GM21576 (cell line): ENCODE measurements around the gene EDARADD.
"Not testable (repeated sequence)": the region's sequence is repeated elsewhere in the genome, so short reads cannot be mapped to it uniquely, and the experiment has no call there.

ENCODE experiments used
- ATAC-seq: cut with Tn5 transposase; IDR thresholded peaks from one replicate; pipeline ENCODE4 v1.9.1; 2021; ENCODE audit warnings: mild to moderate bottlenecking, moderate library complexity; ENCODE audit not compliant: unreplicated experiment

The EDARADD gene

GRCh38 chr1:236429715-236430274, 35.7 kb downstream of the EDARADD start:
- ATAC-seq: no peak

DNA sequence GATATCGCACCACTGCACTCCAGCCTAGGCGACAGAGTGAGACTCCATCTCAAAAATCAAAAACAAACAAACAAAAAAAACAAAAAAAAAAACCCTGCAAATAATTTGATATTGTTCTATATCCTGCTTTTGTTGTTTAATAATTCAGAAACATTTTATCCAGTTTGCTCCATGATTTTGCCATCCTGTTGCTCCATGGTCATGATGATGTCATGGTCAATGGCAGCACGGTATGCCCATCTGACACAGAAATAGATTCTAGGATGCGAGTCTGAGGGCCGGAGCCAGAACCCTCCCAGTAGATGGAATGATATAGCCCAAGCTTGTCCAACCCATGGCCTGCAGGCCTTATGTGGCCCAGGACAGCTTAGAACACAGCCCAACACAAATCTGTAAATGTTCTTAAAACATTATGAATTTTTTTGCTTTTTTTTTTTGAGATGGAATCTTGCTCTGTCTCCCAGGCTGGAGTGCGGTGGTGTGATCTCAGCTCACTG, 39.8 kb downstream of the EDARADD start:
- ATAC-seq: no peak

DNA sequence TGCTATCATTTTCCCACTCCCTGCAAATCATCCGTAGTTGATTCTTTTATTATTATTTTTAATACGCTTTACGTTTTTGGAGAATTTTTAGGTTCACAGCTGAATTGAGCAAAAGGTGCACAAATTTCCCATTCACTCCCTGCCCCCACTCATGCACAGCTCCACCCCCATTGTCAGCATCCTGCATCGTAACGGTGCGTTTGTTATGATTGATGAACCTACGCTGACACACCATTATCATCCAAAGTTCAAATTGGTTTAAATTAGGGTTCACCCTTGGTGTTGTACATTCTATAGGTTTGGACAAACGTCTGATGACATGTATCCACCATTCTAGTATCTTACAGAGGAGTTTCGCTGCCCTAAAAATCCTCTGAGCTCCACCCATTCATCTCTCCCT, 44.5 kb downstream of the EDARADD start:
- no peak for ATAC-seq

DNA sequence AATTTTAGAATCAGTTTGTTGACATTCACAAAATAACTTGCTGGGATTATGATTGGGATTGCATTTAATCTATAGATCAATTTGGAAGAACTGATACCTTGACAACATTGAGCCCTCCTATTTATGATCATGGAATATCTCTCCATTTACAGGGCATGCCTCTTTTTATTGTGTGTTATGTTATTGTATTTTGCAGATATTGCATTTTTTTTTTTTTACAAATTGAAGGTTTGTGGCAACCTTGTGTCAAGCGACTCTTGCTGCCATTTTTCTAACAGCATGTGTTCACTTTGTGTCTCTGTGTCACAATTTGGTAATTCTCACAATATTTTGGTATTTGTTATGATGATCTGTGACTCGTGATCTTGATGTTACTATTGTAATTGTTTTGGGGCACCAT, 46.3 kb downstream of the EDARADD start:
- ATAC-seq: no peak

GRCh38 chr1:236450779-236451178, 56.7 kb downstream of the EDARADD start:
- no peak for ATAC-seq

GRCh38 chr1:236451796-236452373, 57.8 kb downstream of the EDARADD start:
- ATAC-seq: peak; percentile 60

- ATAC-seq: no peak
Observed at GRCh38 chr1:236455243-236455642, 61.2 kb downstream of the EDARADD start.

GRCh38 chr1:236457775-236458174, 63.7 kb downstream of the EDARADD start:
- ATAC-seq: peak; percentile 69

DNA sequence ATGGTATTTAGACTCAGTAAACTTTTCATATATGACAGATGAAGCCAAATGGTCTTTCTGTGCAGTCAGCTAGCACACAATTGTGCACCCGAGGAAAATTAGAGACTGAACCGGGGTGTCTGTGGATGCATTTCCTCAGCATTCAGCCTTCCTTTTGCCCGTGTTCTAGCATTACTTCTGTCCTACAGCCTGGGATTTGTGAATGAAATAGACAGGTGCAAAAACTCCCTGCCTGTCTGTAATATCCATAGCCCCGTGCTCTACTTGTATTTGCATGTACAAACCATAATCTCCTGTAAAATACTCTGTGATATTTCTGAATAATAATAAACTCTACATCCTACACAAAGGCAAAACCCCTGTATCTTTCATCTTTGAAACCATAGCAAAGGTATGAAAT, 64.9 kb downstream of the EDARADD start:
- ATAC-seq: no peak

GRCh38 chr1:236460103-236460502, 66.0 kb downstream of the EDARADD start:
- no peak for ATAC-seq

DNA sequence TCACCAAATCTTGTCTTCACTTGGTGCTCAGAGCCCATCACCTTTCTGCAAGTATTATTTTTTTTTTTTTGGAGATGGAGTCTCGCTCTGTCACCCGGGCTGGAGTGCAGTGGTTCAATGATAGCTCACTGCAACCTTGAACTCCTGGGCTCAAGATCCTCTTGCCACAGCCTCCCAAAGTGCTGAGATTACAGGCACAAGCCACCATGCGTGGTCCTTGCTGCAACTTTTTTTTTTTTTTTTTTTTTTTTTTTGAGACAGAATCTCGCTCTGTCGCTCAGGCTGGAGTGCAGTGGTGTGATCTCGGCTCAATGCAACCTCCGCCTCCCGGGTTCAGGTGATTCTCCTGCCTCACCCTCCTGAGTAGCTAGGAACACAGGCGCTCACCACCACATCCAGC, 70.1 kb downstream of the EDARADD start:
- not testable (repeated sequence) for ATAC-seq

DNA sequence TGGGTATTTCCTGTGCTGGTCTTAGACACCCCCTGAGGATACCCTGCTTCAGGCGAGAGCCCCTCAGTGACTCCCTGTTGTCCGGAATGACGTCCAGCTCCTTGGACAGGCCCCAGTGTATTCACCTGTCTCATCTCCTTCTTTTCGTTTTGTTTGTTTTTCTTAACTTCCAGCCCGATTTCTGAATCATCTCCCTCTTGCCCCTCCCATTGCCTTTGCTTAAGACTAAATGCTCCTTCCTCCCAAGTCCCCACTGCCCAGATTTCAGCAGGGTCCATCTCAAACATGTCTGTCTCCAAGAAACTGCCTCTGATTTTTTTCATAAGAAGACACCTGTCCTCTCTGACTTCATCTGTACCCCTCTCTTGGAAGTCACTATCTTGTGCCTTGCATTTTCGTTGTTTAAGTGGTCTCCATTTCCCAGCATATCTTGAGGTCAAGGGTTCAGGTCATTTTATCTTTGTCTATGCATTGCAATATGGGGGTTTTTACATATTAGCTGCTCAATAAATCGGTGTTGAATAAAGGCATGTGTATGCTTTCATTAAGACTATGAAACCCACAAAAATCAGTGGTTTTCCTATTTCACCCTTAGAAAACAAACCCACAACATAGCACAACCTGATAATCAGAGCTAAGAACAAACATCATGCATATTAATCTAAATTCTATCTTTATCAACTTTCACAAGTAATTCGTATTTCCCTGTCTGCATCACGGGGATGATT, 71.3 kb downstream of the EDARADD start:
- peak; percentile 25 for ATAC-seq

DNA sequence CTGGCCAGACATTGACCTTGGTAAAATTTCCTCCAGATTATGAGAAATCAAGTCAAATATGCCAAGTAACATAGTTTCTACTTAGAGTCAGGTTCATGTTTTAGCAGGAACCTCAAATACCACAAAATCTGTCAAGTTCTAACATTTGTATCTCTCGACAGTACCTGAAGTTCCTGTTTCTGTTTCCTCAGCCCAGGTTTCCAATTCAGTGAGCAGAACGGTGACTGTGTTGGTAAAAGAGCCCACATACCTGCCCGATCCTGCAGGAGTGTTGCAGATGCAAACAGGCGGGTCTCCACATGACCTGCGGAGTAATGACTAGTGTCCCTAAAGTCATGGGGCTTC, 71.8 kb downstream of the EDARADD start:
- peak; percentile 86 for ATAC-seq

DNA sequence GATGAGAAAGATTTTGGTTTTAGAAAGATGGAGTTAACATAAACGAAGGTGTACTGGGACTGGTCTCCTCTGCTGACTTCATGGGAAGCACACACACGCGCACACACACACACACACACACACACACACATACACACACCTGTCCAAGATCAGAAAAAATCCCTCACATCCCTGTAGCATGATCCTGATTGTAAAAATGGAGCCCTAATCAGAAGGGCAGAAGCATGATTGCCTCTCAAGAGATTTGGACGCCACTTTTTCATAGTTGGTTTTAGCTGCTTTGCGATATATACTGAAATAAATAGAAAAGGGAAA, 73.2 kb downstream of the EDARADD start:
- ATAC-seq: no peak

DNA sequence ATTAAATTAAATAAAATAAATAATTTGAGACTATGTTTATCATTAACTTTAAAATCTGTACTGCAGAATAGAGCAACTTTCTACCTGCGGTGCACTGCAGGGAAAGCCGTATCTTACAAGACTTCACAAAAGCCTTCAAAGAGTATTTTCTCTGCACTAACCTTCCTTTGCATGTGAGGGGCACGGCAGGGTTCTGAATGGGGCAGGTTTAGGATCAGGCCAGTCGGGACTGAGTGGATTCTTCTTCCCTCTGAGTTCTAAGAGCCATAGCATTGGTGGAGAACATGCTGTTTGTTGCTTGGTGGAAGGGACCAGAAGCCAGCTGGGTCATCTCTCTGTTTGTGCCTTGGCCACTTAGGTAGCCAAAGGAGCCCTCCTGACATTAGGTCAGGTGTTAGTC, 74.5 kb downstream of the EDARADD start:
- ATAC-seq: no peak

GRCh38 chr1:236469466-236469865, 75.4 kb downstream of the EDARADD start:
- no peak for ATAC-seq

GRCh38 chr1:236471096-236471495, 77.0 kb downstream of the EDARADD start:
- no peak for ATAC-seq

DNA sequence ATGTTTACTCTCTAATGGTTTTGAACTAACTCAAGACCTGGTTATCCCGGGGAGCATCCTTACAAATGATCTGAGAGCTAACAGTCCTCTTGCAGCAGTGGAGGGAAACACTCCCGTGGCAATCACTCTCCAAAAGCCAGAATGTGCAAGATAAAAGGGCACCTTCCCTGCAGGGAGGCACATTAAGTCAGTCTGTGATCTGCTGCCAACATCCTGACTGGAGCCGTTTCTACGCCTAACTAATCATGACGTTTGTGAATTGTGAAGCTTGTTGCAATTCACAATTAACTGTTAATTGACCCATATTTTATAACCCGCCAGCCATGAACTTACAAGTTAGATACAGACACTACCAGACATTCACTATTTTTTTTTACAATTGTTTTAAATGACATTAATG, 77.6 kb downstream of the EDARADD start:
- ATAC-seq: no peak

- no peak for ATAC-seq
Observed at GRCh38 chr1:236472850-236473788, 79.0 kb downstream of the EDARADD start.

DNA sequence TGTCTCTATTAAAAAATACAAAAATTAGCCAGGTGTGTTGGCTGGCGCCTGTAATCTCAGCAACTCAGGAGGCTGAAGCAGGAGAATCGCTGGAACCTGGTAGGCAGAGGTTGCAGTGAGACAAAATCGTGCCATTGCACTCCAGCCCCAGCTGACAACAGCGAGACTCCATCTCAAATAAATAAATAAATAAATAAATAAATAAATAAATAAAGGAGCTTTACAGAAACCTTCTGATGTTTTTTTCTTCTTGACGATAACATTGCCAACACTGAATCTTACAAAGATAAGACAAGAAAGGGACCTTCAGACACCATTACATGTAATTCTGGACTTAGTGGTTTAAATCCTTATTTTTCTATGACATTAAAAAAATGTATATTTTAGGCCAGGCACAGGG, 81.9 kb downstream of the EDARADD start:
- ATAC-seq: no peak

GRCh38 chr1:236480758-236481436, 86.8 kb downstream of the EDARADD start:
- no peak for ATAC-seq
